Heart left ventricle (tissue), 13 donors: Measurements from ENCODE around the gene TLE1.

Experiments used
- CTCF ChIP-seq, 12 donors: fragments of 200-600 bp; sonication (generic) in 4 of 12; IDR thresholded peaks; one replicate each; pipeline versions ENCODE4 v1.5.0 to v1.8.0; 2018 to 2022; ENCODE audit warnings: antibody characterized with exemption in 12 of 12, mild to moderate bottlenecking in 5 of 12
- POLR2A ChIP-seq, 2 donors: fragments of 450-650 bp; IDR thresholded peaks; one replicate each; pipeline ENCODE4 v1.6.1; 2017; ENCODE audit warnings: antibody characterized with exemption in 2 of 2, mild to moderate bottlenecking in 2 of 2, moderate library complexity in 2 of 2
- donor health status: ischemic (EF 13 %, LVEDD 7.1; RV severe dilation, severe dysfunction).
- donor health status: DM: no; HTN: yes; CAD: no.
- donor health status: DM: no; HTN: no; CAD: no.
- donor health status: ischemic (EF 25% LVEDD 6.9; RV normal size, moderate dysfunction).
- donor health status: ischemic (EF 25% LVEDD 5.7; RV mildly dilated, moderate dysfunction).
- donor health status: ischemic (EF 35%, LVEDD 5.7; RV mildly dilated, moderate dysfunction).
- donor health status: nonischemic (EF 11% LVEDD 7.7; RV severe dilation, severe dysfunction).
- donor health status: DM: yes; HTN: yes; CAD: no.
- donor health status: PGD.
- donor health status: ischemic (EF 29% LVEDD 5.4; RV normal size, mild dysfunction).
- donor health status: nonischemic (EF 23%, LVEDD 6.1; RV moderate dilation, normal function).

- TF ChIP-seq CTCF (IDR thresholded peaks at IDR 0.05) = no peak
- no peak for TF ChIP-seq POLR2A (IDR thresholded peaks at IDR 0.05)
Observed at GRCh38 chr9:81719972-81720371, 30.6 kb upstream of the TLE1 start.
